ENCODE results near the gene TBC1D8.

DNA sequence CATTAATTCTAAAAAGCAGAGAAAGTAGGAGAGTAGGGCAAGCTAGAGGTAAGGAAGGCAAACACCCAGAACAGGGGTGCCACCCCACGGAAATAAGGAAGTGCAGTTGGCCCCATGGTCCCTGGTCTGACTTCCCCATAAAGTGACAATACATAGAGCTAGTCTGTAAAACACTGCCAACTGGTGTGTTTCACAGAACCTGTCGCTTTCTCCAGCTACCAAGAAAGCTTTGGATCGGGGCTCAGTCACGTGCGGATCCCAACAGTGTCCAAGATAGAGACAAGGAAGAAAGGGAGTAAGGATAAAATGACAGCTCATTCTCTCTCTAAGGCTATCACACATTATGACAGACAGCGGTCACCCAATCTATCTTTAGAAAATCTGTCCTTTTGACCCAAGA, 36.4 kb downstream of the TBC1D8 start:
- TF ChIP-seq, protein P1, sequence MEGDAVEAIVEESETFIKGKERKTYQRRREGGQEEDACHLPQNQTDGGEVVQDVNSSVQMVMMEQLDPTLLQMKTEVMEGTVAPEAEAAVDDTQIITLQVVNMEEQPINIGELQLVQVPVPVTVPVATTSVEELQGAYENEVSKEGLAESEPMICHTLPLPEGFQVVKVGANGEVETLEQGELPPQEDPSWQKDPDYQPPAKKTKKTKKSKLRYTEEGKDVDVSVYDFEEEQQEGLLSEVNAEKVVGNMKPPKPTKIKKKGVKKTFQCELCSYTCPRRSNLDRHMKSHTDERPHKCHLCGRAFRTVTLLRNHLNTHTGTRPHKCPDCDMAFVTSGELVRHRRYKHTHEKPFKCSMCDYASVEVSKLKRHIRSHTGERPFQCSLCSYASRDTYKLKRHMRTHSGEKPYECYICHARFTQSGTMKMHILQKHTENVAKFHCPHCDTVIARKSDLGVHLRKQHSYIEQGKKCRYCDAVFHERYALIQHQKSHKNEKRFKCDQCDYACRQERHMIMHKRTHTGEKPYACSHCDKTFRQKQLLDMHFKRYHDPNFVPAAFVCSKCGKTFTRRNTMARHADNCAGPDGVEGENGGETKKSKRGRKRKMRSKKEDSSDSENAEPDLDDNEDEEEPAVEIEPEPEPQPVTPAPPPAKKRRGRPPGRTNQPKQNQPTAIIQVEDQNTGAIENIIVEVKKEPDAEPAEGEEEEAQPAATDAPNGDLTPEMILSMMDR (conservative IDR thresholded peaks at IDR 0.05; ENCODE audit: low read depth in 2 of 2) = no peak
- TF ChIP-seq, protein P2, sequence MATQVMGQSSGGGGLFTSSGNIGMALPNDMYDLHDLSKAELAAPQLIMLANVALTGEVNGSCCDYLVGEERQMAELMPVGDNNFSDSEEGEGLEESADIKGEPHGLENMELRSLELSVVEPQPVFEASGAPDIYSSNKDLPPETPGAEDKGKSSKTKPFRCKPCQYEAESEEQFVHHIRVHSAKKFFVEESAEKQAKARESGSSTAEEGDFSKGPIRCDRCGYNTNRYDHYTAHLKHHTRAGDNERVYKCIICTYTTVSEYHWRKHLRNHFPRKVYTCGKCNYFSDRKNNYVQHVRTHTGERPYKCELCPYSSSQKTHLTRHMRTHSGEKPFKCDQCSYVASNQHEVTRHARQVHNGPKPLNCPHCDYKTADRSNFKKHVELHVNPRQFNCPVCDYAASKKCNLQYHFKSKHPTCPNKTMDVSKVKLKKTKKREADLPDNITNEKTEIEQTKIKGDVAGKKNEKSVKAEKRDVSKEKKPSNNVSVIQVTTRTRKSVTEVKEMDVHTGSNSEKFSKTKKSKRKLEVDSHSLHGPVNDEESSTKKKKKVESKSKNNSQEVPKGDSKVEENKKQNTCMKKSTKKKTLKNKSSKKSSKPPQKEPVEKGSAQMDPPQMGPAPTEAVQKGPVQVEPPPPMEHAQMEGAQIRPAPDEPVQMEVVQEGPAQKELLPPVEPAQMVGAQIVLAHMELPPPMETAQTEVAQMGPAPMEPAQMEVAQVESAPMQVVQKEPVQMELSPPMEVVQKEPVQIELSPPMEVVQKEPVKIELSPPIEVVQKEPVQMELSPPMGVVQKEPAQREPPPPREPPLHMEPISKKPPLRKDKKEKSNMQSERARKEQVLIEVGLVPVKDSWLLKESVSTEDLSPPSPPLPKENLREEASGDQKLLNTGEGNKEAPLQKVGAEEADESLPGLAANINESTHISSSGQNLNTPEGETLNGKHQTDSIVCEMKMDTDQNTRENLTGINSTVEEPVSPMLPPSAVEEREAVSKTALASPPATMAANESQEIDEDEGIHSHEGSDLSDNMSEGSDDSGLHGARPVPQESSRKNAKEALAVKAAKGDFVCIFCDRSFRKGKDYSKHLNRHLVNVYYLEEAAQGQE (IDR thresholded peaks at IDR 0.05; ENCODE audit: unreplicated experiment) = no peak
- TF ChIP-seq POLR2AphosphoS5 (IDR thresholded peaks at IDR 0.05; ENCODE audit: low read depth) (no peak), ZNF331 (CRISPR knock-in tag; IDR thresholded peaks at IDR 0.05; ENCODE audit: low read depth) (no peak), NANOG (IDR thresholded peaks at IDR 0.05; ENCODE audit: borderline replicate concordance) (no peak), EZH2phosphoT487 (IDR thresholded peaks at IDR 0.05; ENCODE audit: unreplicated experiment) (no peak), EZH2 (IDR thresholded peaks at IDR 0.05; ENCODE audit: low read depth, unreplicated experiment) (no peak), CREB1 (CRISPR knock-in tag; IDR thresholded peaks at IDR 0.05; ENCODE audit: low read depth) (no peak)
- TF ChIP-seq, protein P3, sequence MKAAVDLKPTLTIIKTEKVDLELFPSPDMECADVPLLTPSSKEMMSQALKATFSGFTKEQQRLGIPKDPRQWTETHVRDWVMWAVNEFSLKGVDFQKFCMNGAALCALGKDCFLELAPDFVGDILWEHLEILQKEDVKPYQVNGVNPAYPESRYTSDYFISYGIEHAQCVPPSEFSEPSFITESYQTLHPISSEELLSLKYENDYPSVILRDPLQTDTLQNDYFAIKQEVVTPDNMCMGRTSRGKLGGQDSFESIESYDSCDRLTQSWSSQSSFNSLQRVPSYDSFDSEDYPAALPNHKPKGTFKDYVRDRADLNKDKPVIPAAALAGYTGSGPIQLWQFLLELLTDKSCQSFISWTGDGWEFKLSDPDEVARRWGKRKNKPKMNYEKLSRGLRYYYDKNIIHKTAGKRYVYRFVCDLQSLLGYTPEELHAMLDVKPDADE (IDR thresholded peaks at IDR 0.05) = no peak

All from GM23338 (cell line).